T-helper 2 cell treated with Interferon-gamma antibody and Interleukin-4, amounts not matched to agents 100 ng/mL and 5 ng/mL, for 36 hours (primary cell): ENCODE data around the gene HOMER2. TPM values are rescaled to one million over a fixed set of nuclear protein-coding genes. Genes with fewer than 3 reads are reported as not detected.
"Not testable (repeated sequence)": the region's sequence is repeated elsewhere in the genome, so short reads cannot be mapped to it uniquely, and the experiment has no call there.

Experiments
- intact Hi-C: fragments of 100-400 bp; cut with micrococcal nuclease; formaldehyde crosslinking; loops from one replicate; pipeline ENCODE4 v1.15.1; 2023
- total RNA-seq: library from RNA; stranded (reverse); gene quantifications from 2 replicates; pipeline ENCODE4 v1.2.3, GENCODE V29; 2022

HOMER2 gene
- total RNA-seq, 1 donor from 2014 or later, result 38.1 TPM

DNA sequence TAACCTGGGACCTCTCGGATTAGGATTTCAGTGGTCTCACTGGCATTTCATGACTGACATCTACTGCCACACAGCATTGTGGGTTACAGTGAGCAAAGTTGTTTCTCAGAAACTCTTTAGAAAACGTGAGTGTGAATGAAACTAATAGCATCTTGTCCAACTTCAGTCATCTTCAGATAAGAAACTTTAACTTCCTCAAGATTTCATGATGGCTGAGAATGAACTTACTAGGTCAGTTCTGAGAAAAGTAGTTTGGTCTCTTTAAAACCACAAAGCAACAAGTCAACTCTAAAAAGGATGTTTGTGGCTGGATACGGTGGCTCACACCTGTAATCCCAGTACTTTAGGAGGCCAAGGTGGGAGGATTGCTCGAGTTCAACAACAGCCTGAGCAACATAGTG lies 14.2 kb upstream of the HOMER2 start:
- intact Hi-C loops, result loop anchor here (1.0 kb wide), 1 partner anchor 20 kb away; the partner anchor contains the start of gene RAMAC

DNA sequence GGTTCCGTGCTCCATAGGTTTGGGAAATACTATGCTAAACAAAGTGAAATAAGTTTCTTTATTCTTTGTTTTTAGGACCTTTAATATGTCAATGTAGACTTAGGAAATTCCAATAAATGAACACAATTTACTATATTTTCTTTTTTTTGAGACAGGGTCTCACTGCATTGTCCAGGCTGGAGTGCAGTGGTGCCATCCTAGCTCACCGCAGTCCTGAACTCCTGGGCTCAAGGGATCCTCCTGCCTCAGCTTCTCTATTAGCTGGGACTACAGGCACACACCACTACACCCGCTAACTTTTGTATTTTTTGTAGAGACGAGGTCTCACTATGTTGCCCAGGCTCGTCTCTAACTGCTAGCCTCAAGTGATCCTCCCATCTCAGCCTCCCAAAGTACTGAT lies 12.4 kb upstream of the HOMER2 start:
- intact Hi-C loops, result no loop called here

- intact Hi-C loops, result no loop called here
Measured at GRCh38 chr15:82963471-82964341, 11.2 kb upstream of the HOMER2 start.

GRCh38 chr15:82960766-82961165 lies 8.2 kb upstream of the HOMER2 start:
- intact Hi-C loops, result no loop called here

DNA sequence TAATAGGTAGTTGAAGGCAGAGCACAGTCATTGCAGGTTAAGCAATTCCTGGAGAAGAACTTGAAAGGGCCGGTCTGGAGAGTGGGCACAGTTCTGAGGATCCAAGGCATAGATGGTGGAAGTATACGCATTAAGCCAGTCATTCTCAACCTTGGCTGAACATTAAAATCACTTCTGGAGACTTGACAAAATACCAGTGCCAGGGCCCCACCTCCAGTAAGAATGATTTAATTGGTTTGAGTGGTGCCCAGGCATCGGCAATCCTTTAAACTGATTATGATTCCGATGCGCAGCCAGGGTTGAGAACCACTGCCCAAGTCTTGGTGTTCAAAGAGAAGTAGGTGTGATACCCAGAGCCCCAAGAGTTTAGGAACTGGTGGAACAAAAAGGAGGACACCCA lies 6.9 kb upstream of the HOMER2 start:
- intact Hi-C loops, result no loop called here

DNA sequence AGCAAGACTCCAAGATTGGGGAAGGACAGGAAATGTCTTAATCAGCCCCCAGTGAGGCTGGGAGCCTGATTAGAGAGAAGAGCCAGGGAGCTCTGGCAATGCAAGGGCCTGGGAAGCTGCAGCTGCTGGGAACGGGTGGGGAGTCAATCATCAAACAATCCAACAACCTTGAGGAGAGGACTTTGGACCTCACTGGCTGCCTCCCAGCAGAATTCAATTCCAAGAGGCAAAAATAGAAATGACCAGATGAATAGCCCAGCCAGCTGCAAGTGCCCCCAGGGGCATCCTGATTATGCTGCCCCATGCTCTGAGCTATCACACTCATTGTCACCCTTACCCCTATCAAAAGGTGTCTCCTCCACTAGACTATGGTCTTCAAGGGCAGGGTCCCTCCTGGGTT lies 6.1 kb upstream of the HOMER2 start:
- intact Hi-C loops, result no loop called here

GRCh38 chr15:82951472-82952157 lies 905 bp downstream of the HOMER2 start:
- intact Hi-C loops, result loop anchor here (1.0 to 5.0 kb wide), 2 partner anchors 35 to 139 kb away; partner anchors contain the start of gene RAMAC

DNA sequence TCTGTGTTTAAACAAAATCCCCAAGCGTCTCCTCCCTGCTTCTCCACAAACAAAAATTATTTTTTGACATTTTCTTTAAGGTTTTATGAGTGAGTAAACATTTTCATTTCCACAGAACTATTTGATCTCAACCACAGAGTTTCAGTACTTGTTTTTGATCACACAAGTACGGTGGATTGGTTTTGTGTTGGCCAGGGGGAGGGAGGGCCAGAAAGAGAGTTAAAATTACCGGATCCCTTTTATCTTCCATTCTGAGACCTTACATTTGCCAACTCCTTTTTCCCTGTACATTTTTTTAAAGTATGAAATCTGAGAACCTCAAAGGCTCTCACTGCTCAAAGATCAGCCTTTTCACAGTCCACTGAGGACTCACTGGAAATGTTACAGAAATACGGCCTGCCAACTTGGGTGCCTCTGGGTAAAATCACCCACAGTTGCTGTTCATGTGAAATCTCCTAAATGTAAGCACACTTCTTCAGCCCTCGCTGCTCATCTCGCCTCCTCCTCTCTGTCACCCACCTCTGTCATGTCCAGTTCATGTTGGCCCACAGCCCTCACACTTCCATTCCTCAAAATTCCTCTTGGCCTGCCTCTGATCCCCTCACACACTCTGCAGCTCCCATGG lies 1.7 kb downstream of the HOMER2 start:
- intact Hi-C loops, result loop anchor here (5.0 kb wide), 1 partner anchor 139 kb away; no protein-coding TSS in a partner anchor

DNA sequence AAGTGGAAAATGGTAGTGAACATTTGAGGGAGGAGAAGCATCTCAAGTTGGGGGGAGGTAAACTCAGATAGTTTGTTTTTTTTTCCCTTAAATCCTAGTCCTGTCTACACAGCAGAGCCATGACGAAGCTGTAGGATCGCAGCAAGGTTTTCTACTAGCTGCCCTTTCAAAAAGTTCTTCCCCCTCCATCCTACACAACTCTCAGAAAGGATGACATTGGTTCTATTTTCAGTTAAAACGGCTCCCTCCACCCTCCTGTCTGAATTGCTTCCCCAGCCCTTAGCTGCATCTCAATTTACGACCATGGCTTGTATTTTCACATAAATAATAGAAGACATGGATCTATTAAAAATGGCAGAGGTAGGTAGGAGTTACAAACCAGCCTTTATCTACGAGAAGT lies 2.2 kb downstream of the HOMER2 start:
- intact Hi-C loops, result loop anchor here (5.0 kb wide), 1 partner anchor 138 kb away; no protein-coding TSS in a partner anchor

GRCh38 chr15:82946155-82946701 lies 6.3 kb downstream of the HOMER2 start:
- intact Hi-C loops, result no loop called here

GRCh38 chr15:82945326-82945725 lies 7.2 kb downstream of the HOMER2 start:
- intact Hi-C loops, result no loop called here

- intact Hi-C loops, result no loop called here
Measured at GRCh38 chr15:82944821-82945220, 7.7 kb downstream of the HOMER2 start.

DNA sequence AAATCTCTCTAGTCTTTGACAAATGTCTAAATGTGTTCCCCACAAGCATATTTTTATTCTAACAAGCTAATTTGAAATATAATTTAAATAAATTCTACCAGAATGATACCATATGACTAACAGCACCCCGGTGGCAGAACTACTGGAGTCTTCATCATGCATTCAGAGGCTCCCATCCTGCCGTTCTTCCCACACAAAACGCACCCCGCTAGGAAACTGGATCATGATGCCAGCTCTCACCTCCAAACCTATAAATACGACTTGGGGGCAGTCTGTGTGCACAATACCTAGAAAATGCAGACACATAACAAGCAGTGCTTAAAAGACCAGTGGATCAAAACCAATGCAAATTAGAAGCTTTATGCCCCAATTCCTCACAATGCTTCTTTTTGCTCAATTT lies 8.5 kb downstream of the HOMER2 start:
- intact Hi-C loops, result no loop called here

- intact Hi-C loops, result no loop called here
Measured at GRCh38 chr15:82943176-82943575, 9.3 kb downstream of the HOMER2 start.

- intact Hi-C loops, result no loop called here
Measured at GRCh38 chr15:82942691-82943090, 9.8 kb downstream of the HOMER2 start.

GRCh38 chr15:82939678-82940077 lies 12.8 kb downstream of the HOMER2 start:
- intact Hi-C loops, result not testable (repeated sequence)

DNA sequence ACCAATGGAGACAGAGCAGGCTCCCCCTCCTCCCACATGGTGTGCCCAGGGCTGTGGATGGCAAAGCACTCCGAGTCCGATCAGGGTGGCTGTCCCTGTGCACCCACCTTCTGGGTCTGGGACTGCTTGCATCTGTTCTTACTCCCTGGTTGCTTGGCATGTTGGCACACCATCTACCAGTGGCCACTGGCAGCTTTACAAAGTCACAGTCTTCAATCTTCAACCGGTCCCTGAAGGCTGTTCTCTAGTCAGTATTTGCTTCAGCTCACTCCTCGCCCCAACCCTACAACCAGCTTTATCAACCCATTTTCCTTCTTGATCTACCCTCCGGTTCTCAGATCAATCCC lies 14.8 kb downstream of the HOMER2 start:
- intact Hi-C loops, result no loop called here

- intact Hi-C loops, result no loop called here
Measured at GRCh38 chr15:82936966-82937711, 15.4 kb downstream of the HOMER2 start.

DNA sequence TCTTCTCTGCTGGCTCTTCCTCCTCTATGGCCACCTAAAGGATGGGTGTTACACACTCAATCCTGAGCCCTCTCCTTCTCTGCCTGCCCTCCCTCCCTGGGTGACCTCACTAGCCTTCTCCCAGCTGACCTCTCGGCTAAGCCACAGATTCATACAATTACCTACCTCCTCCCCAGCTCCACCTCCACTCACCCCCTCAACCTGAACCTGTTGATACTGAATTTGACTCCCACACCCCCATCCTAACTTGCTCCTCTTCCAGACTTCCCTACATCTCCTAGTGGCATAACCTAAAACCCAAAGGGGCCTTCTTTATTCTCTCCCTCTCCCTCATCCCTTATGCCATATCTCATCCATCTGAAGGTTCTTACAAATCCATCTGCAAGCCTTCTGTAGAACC lies 17.1 kb downstream of the HOMER2 start:
- intact Hi-C loops, result no loop called here

GRCh38 chr15:82934100-82934880 lies 18.2 kb downstream of the HOMER2 start:
- intact Hi-C loops, result no loop called here
